OCI-M2 (cell line): Measurements from ENCODE around the gene ZNF280D.
"Not testable (repeated sequence)": the region's sequence is repeated elsewhere in the genome, so short reads cannot be mapped to it uniquely, and the experiment has no call there.

Source experiments
- DNase-seq: peaks from one replicate; lab custom pipeline; 2025; ENCODE audit not compliant: unreplicated experiment; lab: John Stamatoyannopoulos, UW

Gene ZNF280D

DNA sequence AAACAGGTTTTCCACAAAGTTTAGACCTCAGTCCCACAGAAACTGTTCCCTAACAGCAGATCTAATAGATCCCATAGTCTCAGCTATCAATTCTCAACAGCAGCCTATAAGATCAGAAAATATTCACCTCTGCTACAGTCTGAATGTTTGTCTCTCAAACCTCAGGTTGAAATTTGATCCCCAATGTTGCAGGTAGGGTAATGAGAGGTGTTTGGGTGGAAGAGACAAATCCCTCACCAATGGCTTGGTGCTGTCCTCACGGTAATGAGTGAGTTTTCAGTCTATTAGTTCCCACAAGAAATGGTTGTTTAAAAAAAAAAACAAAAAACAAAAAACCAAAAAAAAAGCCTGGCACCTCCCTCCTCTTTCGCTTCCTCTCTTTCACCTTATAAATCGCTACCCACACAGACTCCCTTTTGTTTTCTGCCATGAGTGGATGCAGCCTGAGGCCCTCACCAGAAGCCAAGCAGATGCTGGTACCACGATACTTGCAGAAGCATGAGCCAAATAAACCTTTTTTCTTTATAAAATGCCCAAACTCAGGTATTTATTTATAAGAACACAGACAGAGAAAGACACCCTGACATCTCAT is 14.2 kb downstream of the ZNF280D start:
- DNase-seq = no peak

DNA sequence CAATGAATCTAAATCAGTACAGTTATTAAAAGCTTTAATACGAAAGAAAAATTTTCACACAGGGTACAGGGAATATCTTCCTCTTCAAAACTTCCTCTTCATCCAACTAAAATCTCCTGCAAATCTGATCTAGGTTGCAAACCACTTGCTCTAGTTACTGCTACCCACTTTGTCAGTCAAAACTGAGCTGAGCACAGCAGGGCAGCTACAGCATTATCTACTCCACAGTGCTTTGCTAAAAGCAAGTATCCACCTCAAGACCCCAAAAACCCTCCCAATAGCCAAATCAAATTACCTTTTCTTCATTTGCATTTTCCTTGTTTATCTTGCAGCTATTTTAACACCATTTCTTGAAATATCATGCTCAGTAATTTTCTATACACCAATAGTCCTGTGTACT is 14.7 kb downstream of the ZNF280D start:
- no peak for DNase-seq

DNA sequence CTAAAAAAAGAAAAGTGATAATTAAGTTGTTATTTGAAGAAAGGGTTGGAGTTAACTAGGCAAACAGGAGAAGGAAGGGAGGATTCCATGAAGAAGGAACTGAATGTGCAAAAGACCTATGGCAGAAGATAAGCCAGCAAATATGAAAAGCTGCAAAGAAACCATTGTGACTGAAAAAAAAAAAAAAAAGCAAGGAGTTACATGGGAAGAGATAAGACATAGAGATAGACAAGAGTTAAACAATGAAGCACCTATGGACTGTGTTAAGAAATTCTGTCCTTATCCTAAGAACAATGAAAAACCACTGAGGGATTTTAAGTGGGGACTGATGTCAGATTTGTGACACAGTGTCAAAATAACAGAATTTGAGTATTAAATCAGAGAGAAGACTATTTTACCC is 17.0 kb downstream of the ZNF280D start:
- no peak for DNase-seq

DNA sequence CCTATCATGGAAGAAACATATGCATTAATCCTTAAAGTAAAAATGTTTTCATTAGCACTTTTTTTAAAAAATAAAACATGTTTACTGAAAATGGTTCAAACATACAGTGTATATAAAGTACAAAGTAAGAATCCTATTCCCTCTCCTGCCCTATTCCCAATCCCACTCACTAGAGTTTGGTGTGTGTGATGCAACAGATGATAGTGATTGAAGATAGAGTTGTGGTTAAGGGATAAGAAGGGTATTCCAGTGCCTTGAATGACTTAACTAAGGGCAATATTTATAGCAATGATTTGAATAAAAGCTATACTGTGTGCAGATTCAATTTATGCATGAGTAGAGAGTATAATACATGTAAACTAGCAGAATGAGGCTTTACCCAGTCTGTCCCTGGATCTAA is 18.1 kb downstream of the ZNF280D start:
- DNase-seq = no peak

DNA sequence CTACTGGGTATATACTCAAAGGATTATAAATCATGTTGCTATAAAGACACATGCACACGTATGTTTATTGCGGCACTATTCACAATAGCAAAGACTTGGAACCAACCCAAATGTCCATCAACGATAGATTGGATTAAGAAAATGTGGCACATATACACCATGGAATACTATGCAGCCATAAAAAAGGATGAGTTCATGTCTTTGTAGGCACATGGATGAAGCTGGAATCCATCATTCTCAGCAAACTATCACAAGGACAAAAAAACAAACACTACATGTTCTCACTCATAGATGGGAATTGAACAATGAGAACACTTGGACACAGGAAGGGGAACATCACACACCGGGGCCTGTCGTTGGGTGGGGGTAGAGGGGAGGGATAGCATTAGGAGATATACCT is 23.8 kb downstream of the ZNF280D start:
- DNase-seq = not testable (repeated sequence)

DNA sequence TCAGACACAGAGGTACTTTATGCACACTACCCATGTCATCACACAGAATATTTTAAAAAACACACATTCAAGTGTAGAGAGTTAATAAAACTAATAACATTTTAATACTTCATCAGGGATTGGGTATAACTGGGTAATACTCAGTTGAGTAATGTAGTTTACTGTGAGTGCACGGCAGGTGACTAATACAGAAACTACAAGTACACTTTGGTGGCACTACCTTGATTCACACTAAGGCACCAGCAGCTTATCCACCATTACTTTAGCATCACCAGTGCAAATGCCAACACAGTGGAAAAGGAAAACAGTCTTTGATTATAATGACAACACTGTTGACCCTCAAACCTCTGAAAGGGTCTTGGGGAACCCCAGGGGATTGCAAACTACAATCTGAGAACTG is 33.6 kb downstream of the ZNF280D start:
- no peak for DNase-seq

DNA sequence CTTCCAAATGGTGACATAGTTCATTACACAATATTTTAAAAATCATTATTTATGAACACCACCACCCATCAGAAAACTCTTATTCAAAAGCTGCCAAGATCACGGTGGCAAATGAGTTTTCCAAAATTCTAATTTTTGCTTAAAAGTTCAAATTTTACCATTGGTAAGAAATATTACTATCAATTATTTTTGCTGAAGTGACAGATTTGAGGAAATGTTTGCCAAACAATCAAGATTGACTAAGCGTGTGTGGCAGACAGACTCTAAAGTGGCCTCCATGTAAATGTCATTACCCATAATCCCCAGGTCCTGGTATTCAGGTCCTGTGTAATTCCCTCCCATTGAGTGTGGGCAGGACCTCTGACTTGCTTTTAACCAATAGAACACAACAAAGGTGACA is 35.0 kb downstream of the ZNF280D start:
- DNase-seq = no peak

DNA sequence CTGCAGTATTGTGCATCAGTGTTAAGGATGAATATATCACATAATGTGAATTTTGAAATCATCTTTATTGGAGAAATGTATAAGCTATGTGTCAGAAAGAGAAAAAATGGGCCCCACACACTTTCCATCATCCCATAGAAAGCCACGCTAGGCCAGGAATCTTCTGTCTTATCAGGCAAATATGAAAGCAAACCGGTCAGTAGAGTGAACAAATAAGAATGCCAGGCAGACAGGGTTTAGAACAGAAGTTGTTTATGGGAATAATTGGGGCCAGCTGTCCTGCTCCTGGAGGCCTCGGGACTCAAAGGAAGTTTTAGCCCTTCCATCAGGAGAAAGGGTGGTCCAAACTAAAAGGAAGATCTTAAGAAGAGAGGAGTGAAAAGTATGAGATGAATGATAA is 39.5 kb downstream of the ZNF280D start:
- no peak for DNase-seq

DNA sequence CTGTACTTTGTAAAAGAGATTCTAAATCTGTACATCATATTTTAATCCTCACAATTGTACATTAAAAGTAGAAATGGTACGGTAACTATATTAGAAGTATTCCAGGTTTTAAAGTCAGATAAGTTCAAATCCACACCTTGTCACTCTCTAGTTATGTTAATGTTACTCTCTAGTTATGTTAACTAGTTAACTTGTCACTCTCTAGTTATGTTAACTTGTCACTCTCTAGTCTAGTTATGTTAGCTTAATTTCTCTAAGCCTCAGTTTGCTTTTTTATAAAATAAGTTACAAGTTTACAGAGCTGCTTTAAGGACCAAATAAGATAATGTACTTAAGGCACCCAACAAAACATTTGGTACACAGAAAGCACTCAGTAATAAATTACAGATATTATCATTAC is 42.6 kb downstream of the ZNF280D start:
- DNase-seq = no peak

DNA sequence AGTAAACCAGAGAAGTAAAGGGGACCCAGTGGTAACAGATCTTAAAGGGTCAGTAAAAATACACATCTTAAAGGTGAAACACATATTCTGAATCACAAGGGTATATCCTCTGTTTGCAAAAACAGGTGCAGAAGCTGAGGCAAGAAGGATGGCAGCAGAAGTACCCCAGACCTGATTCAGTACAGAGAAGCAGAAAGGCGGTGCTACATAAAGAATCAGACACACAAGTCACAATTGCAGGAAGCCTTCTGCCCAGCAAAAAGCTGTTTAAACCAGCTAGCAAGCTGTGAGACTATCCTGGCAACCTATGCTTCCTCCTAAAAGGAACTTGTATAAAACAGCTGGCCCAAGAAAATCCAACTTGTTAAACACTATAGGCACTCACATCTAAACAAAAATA is 49.4 kb downstream of the ZNF280D start:
- DNase-seq = no peak

DNA sequence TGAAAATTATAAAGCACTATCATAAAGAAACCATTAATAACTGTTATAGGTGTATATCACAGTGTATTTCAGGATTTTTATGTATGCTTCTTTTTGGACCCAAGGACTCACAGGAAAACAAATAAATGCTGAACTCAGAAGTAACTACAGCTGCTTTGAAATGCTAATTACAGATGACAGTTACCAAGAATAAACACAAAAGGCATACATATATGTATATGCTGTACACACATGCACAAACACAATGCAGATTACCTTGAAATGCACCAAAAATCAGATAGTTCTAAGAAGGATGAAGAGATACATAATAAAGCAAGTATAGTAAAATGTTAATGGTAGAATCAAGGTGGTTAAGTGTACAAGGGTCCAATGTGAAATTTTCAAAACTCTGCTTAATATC is 52.2 kb downstream of the ZNF280D start:
- no peak for DNase-seq

DNA sequence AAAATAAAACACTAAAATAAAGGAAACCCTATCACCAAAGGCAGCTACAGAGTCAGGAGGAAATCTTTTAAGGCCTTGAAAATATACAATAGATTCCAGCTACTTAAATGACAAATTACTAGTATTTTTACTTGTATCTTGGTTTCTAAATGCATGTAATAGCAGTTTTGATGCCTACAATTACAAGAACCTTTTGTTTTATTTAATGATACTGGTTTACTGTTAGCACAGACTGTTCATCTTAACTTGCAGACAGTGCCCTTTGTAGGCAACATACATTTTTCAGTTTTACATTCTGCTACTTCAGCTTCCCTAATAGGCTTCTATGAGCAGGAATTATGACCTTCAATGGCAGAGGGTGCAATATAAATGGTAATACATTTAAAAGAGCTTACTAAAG is 54.1 kb downstream of the ZNF280D start:
- DNase-seq = no peak

DNA sequence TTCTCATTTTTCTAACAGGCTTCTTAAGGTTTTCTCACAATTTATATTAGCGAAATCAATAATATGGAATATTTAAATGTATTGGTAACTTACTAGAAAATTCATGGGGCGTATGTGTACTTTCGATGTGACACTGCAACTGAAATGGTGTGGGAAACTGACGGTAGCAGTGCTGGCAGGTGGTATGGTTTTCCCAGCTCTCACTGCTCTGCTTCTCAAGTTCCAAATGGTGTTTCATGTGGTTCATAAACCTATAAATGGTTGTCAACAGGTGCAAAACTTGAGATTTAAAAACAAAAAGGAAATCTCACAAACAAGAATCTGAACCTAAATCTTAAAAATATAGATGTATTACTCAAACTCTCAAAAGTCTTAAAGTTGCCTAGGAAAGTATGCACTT is 54.7 kb downstream of the ZNF280D start:
- no peak for DNase-seq

DNA sequence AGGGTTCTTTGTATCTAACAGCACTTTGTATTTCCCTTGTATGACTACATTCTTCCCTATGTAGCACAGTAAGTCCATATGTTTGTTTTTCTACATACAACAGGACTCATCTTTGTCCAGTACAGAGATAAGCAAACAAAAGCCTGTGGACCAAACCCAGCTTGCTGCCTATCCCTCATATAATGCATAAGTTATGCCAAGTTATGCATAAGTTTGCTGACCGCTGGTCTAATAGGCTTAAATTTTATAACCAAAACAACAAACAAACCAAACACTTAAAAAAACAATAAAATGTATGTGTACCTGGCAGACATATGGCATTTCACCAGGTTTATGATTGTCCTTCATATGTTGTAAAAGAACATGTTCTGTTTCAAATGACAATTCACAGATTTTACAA is 56.0 kb downstream of the ZNF280D start:
- no peak for DNase-seq

DNA sequence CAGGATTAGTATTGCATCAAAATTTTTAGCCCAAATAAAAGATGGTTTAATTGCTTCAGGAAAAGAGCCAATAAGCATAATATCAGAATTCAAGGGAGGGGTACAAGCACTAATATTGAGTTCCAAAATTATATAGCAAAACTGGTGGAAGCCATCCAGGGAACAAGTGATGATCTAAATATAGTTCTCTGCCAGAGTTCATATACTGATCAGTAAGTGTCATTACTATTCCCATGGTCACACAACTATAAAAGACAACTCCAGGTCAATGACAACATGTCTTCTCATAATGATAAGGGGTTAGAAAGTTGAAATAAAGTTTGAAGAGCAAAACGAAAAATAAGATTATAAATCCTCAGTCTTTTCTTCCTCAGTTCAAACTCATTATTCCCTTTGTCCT is 57.4 kb downstream of the ZNF280D start:
- no peak for DNase-seq

DNA sequence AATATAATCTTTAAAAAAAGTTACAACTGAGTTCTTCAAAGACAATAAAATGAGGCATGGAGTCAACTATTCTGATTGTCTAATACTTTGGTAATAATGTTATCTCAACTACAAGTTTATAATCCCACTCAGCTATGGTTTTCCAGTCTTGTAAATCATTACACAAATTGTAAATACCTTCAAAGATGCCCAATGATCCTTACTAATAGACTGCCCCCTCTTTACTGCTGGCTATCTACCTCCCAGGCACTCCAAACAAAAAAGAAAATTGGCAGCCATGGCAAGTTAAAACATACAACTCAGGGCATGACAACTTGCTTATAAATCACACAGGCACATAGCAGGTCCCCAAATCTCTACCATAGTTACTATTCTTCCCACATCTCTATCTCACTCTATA is 58.5 kb downstream of the ZNF280D start:
- no peak for DNase-seq

DNA sequence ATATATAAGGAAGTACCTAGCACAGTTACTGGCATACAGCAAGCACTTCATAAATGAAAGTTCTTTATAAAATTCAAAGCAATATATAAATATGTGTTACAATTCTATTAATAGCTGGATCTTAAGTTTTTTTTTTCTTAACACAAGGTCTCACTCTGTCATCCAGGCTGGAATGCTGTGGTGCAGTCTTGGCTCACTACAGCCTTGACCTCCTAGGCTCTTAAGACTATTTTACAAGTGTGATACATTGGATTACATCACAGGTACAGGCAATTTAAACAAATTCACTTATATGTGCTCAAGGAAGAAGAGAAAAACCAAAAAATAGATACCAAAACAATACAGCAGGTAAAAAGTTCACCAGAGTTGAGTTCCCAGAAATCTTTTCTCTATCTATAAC is 60.6 kb downstream of the ZNF280D start:
- DNase-seq = no peak

DNA sequence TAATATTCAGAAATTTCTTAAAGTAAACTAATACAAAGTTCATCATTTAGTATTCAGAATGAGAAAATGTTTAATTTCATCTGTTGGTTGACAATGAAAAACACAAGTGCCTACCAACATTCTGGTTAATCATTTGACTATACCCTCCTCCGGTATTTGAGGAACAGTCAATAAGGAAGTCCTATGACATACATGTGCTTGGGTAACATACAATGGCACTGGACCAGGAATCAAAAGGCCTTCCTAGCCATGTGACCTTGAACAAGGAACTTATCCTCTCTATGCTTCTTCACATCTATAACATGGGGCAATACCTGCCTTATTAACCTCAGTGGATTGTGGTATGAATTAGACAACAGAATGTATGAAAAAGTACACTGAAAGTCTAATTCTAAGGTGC is 65.8 kb downstream of the ZNF280D start:
- DNase-seq = no peak

DNA sequence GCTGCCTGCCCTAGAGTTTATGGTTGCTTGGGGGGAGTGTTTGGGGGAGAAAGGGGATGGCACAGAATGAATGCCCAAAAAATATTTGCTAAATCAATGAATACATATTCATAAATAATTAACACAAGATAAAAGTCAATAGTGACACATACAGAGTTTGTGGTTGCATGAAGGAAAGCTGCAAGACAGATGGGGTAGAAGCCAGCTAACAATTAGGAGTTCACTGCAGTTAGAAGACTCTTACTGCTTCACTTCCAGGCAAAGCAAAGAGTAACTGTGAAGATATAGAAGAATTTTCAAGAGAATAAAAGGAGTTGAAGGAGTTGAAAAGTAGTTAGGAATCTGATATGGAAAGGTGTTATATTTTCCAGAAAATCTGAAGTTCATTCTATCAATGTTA is 72.4 kb downstream of the ZNF280D start:
- no peak for DNase-seq

DNA sequence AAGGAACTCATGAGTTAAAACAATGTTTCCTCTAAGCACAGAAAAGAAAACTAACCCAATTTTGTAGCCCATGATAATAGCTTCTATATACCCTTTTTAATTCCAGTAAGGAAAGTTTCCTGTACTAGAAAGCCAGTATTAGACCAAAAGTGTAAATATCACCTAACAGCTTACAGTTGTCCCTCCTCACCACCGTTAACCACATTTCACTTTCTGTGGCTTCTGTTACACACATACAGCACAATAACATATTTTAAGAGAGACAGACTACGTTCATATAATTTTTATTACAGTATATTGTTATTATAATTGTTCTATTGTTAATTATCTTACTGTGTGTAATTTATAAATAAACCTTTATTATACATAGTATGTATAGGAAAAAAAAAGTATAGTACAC is 74.1 kb downstream of the ZNF280D start:
- DNase-seq = no peak

DNA sequence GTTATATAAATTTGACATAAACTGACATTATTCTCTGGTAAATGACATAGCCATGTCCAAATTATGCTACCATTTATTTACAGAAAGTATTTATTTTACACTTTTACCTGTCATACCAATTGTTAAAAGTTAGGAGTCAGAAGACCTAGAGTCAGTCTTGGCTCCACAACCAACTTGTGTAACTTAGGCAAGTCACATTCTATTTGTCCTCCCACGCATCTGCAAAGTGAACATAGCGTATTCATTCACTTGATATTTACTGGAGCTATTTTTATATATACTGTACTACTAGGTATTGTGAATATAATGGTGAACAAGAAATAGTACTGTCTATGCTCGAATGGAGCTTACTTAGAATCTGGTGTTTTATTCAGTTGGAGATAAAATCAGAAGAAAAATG is 78.7 kb downstream of the ZNF280D start:
- no peak for DNase-seq

DNA sequence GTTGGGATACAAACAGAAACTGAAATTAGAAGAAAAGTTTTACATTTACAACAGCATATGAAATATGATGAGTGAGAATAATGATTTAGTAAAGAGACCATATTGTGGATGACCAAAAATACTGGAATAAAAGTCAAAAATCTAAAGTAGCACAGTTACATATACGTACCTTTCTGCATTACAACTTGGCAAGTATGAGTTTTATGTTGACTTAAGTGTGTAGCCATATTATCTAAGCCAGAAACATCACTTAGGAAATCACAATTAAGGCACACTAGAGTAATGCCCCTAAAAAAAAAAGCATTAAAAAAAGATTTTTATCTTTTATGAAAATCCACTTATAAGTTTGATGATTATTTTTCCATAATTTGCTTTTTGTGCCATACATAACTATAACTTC is 79.1 kb downstream of the ZNF280D start:
- DNase-seq = no peak

DNA sequence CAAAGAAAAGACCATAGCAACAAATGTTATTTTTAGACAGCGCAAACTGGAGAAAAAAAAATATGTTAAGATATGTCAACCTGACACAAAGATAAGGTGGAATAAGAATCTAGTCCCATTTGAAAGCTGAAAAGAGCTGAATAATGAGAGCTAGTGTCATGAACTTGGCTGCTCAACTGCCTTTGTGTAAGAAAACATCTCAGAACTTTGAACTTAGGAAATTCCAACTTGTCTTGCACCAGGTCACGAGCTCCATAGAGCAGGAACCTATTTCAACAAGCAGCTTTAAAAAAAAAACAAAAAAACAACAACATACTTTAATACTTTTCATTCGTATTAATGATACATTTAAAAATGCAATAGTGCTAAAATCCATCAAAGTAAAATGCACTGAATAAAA is 79.5 kb downstream of the ZNF280D start:
- DNase-seq = no peak

DNA sequence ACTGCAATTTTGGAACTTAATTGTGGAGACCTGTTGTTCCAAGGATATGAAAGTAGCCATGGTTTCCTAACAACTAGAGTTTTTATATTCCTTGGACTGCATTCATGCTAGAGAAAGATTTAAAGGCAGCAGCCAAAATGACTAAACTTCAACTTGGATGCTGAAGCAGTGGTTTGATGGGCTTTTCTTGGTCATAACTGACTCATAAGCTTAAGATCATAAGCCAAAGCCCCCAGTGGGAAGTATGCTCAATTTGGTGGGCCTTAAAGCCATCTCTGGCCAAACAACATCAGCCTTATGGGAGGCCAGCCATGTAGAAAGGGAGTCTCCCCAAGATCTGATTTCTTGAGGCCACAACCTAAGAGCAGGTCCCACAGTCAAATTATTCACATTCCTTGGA is 80.2 kb downstream of the ZNF280D start:
- no peak for DNase-seq
